IMR-90 (cell line): ENCODE data around the gene SAAL1. TPM values are rescaled to one million over a fixed set of nuclear protein-coding genes. Genes with fewer than 3 reads are reported as not detected.

Experiments used
- ATAC-seq: fragments of 200-7000 bp; cut with Tn5 transposase; 2 replicates; pipeline ENCODE4 v1.9.1; 2020; ENCODE audit warnings: low read depth, mild to moderate bottlenecking, moderate library complexity
- BruUV-seq: library from RNA; stranded (reverse); fragments of 400-500 nt; replicated peaks from 2 replicates; lab custom pipeline; 2021; lab: Mats Ljungman, UMichigan
- CTCF ChIA-PET: fragments of 300-600 bp; formaldehyde crosslinking; extraction: SDS; loops from one replicate; lab custom pipeline; 2021; ENCODE audit warnings: antibody characterized with exemption; lab: Yijun Ruan, JAX
- POLR2A ChIA-PET: fragments of 300-600 bp; sonication (Branson Sonifier 250); formaldehyde crosslinking; loops from one replicate; lab custom pipeline; 2022; ENCODE audit warnings: antibody characterized with exemption; ENCODE audit not compliant: unreplicated experiment; lab: Charles Lee
- DNase-seq: peaks from one replicate; pipeline ENCODE4 v3.0.0; 2013
- H2AFZ ChIP-seq: replicated peaks from 2 replicates; pipeline ENCODE3; 2013; ENCODE audit warnings: low read length, mild to moderate bottlenecking; ENCODE audit not compliant: poor library complexity
- H2AK5ac ChIP-seq: 2 replicates; pipeline ENCODE4 v1.6.1; 2013; ENCODE audit warnings: low read depth, low read length, inconsistent platforms
- H2AK9ac ChIP-seq: replicated peaks from 2 replicates; pipeline ENCODE3; 2013; ENCODE audit warnings: mild to moderate bottlenecking, low read depth, low read length, moderate library complexity; ENCODE audit not compliant: poor library complexity
- H2BK120ac ChIP-seq: 2 replicates; pipeline ENCODE4 v1.6.1; 2013; ENCODE audit warnings: low read depth, low read length, inconsistent platforms
- H2BK15ac ChIP-seq: 3 replicates; pipeline ENCODE4 v1.6.1; 2013; ENCODE audit warnings: low read depth, low read length, inconsistent platforms
- H2BK20ac ChIP-seq: 2 replicates; pipeline ENCODE4 v1.6.1; 2013; ENCODE audit warnings: low read depth, mild to moderate bottlenecking, inconsistent platforms, low read length, moderate library complexity
- H2BK5ac ChIP-seq: 2 replicates; pipeline ENCODE4 v1.6.1; 2013; ENCODE audit warnings: mild to moderate bottlenecking, low read depth, low read length, inconsistent platforms; ENCODE audit not compliant: poor library complexity, severe bottlenecking
- H3K14ac ChIP-seq: replicated peaks from 2 replicates; pipeline ENCODE4 v1.6.1; 2013; ENCODE audit warnings: low read depth, low read length, inconsistent platforms
- H3K18ac ChIP-seq: 2 replicates; pipeline ENCODE4 v1.6.1; 2013; ENCODE audit warnings: low read depth, low read length, control low read depth
- H3K23ac ChIP-seq: 2 replicates; pipeline ENCODE4 v1.6.1; 2013; ENCODE audit warnings: low read depth, low read length, inconsistent platforms
- H3K27ac ChIP-seq: 2 replicates; pipeline ENCODE4 v1.5.1; 2013; ENCODE audit warnings: mild to moderate bottlenecking, control low read depth, low read length; ENCODE audit not compliant: insufficient read depth
- H3K27me3 ChIP-seq: 2 replicates; pipeline ENCODE4 v1.6.1; 2013; ENCODE audit warnings: low read length; ENCODE audit not compliant: control insufficient read depth, insufficient read depth
- H3K36me3 ChIP-seq: 2 replicates; pipeline ENCODE4 v1.6.1; 2013; ENCODE audit warnings: low read length, mixed read lengths; ENCODE audit not compliant: control insufficient read depth, insufficient read depth
- H3K4ac ChIP-seq: 2 replicates; pipeline ENCODE4 v1.6.1; 2013; ENCODE audit warnings: low read depth, low read length, inconsistent platforms
- H3K4me1 ChIP-seq: 2 replicates; pipeline ENCODE4 v1.6.1; 2013; ENCODE audit warnings: low read length, mixed read lengths; ENCODE audit not compliant: control insufficient read depth, insufficient read depth
- H3K4me2 ChIP-seq: 2 replicates; pipeline ENCODE4 v1.6.1; 2013; ENCODE audit warnings: low read depth, mild to moderate bottlenecking, control low read depth, low read length, moderate library complexity
- H3K4me3 ChIP-seq: 2 replicates; pipeline ENCODE4 v1.5.1; 2013; ENCODE audit warnings: low read depth, mild to moderate bottlenecking, control low read depth, low read length, moderate library complexity; ENCODE audit not compliant: insufficient read depth
- H3K56ac ChIP-seq: 2 replicates; pipeline ENCODE4 v1.6.1; 2013; ENCODE audit warnings: low read length, inconsistent platforms; ENCODE audit not compliant: insufficient read depth; ENCODE audit errors: extremely low read depth
- H3K79me1 ChIP-seq, 2 experiments: 2 replicates each; pipeline ENCODE4 v1.6.1; 2013; ENCODE audit warnings: low read length in 2 of 2, inconsistent platforms in 1 of 2, low read depth in 1 of 2
- H3K9ac ChIP-seq: 2 replicates; pipeline ENCODE4 v1.6.1; 2013; ENCODE audit warnings: low read depth, low read length, control low read depth
- H3K9me1 ChIP-seq: 2 replicates; pipeline ENCODE4 v1.6.1; 2013; ENCODE audit warnings: low read length, inconsistent platforms; ENCODE audit not compliant: insufficient read depth
- H3K9me3 ChIP-seq: 2 replicates; pipeline ENCODE4 v1.6.1; 2013; ENCODE audit warnings: low read length; ENCODE audit not compliant: control insufficient read depth, insufficient read depth
- H4K20me1 ChIP-seq: 2 replicates; pipeline ENCODE4 v1.6.1; 2013; ENCODE audit warnings: low read length, inconsistent platforms; ENCODE audit not compliant: insufficient read depth
- H4K5ac ChIP-seq: 2 replicates; pipeline ENCODE4 v1.6.1; 2013; ENCODE audit warnings: mild to moderate bottlenecking, low read depth, low read length, control low read depth
- H4K8ac ChIP-seq, 2 experiments: 2 replicates each; pipeline ENCODE4 v1.6.1; 2013; ENCODE audit warnings: low read depth in 2 of 2, low read length in 2 of 2, control low read depth in 1 of 2, inconsistent platforms in 1 of 2
- H4K91ac ChIP-seq: 2 replicates; pipeline ENCODE4 v1.6.1; 2013; ENCODE audit warnings: low read depth, low read length, inconsistent platforms; ENCODE audit not compliant: insufficient read depth
- BHLHE40 ChIP-seq: fragments of 150-350 bp; IDR thresholded peaks from 2 replicates; pipeline ENCODE4 v1.6.1; 2016; ENCODE audit warnings: mild to moderate bottlenecking, low read depth, low read length
- CEBPB ChIP-seq: IDR thresholded peaks from 2 replicates; pipeline ENCODE4 v1.6.1; 2012; ENCODE audit warnings: low read depth, low read length, improper control_type of control experiment
- FOS ChIP-seq: fragments of 150-350 bp; IDR thresholded peaks from 2 replicates; pipeline ENCODE4 v1.6.1; 2016; ENCODE audit warnings: low read depth, low read length
- MAFK ChIP-seq: IDR thresholded peaks from 2 replicates; pipeline ENCODE4 v1.6.1; 2012; ENCODE audit warnings: low read depth, low read length, improper control_type of control experiment
- MAZ ChIP-seq: IDR thresholded peaks from 2 replicates; pipeline ENCODE4 v1.6.1; 2012; ENCODE audit warnings: low read depth, mild to moderate bottlenecking, low read length, improper control_type of control experiment, moderate library complexity, borderline replicate concordance
- MXI1 ChIP-seq: IDR thresholded peaks from 2 replicates; pipeline ENCODE4 v1.6.1; 2012; ENCODE audit warnings: low read depth, mild to moderate bottlenecking, low read length, moderate library complexity, borderline replicate concordance
- NFE2L2 ChIP-seq: fragments of 150-350 bp; IDR thresholded peaks from 2 replicates; pipeline ENCODE4 v1.6.1; 2016; ENCODE audit warnings: low read depth, mild to moderate bottlenecking, low read length
- RAD21 ChIP-seq: IDR thresholded peaks from 2 replicates; pipeline ENCODE4 v1.6.1; 2012; ENCODE audit warnings: low read length, improper control_type of control experiment
- RFX5 ChIP-seq: IDR thresholded peaks from 2 replicates; pipeline ENCODE4 v1.8.0; 2012; ENCODE audit warnings: low read depth, mild to moderate bottlenecking, low read length, moderate library complexity
- USF2 ChIP-seq: fragments of 150-350 bp; IDR thresholded peaks from 2 replicates; pipeline ENCODE4 v1.6.1; 2017; ENCODE audit warnings: mild to moderate bottlenecking, antibody characterized with exemption, low read length, low read depth
- WGBS, 2 experiments: methylation state at CpG; one replicate each; pipeline versions ENCODE4 v1.1.5 to v1.1.7; 2013; ENCODE audit warnings: missing lambda C conversion rate in 2 of 2; ENCODE audit not compliant: insufficient read length in 1 of 2; ENCODE audit errors: extremely low coverage in 2 of 2; 5-methylcytosine and 5-hydroxymethylcytosine counted together
- dilution Hi-C: fragments of 300-500 bp; cut with HindIII; formaldehyde crosslinking; loops from one replicate; pipeline ENCODE4 v1.14.3; 2018; ENCODE audit warnings: low sequenced_read_pairs; ENCODE audit not compliant: unreplicated experiment
- in situ Hi-C: fragments of 300-500 bp; cut with MboI; formaldehyde crosslinking; loops from 3 replicates; pipeline ENCODE4 v1.14.3; 2019; ENCODE audit warnings: low sequenced_read_pairs, inconsistent platforms, mixed read lengths
- intact Hi-C: fragments of 100-400 bp; cut with micrococcal nuclease; formaldehyde crosslinking; loops from 2 replicates; pipeline ENCODE4 v1.10.0; 2022
- polyA plus RNA-seq, 3 experiments: library from polyadenylated mRNA; depleted of rRNA; stranded (reverse); fragments of >200 nt; gene quantifications; 2 replicates each; pipeline ENCODE4 v1.2.3, GENCODE V29; 2012; ENCODE audit warnings: low replicate concordance in 1 of 3
- total RNA-seq: library from RNA; depleted of rRNA; stranded (reverse); fragments of >200 nt; gene quantifications from 2 replicates; pipeline ENCODE4 v1.2.3, GENCODE V29; 2012
- TF ChIP-seq, protein P1 (sequence below): conservative IDR thresholded peaks from 2 replicates; pipeline ENCODE4 v1.5.1; 2012; ENCODE audit warnings: mild to moderate bottlenecking, low read depth, low read length, improper control_type of control experiment

The SAAL1 gene
- total and polyA plus RNA-seq, 2 of the 4 experiments (the other 2 are of a cell fraction), result 12.5 to 12.8 TPM

GRCh38 chr11:18108254-18108653 lies 2.4 kb upstream of the SAAL1 start:
- H2AK5ac ChIP-seq, result no peak overlapping the region
- no peak overlapping the region for H2AK9ac ChIP-seq
- H3K4me2 ChIP-seq, result no peak overlapping the region
- no TSS peak for BruUV-seq
- H3K27ac ChIP-seq, result no peak overlapping the region
- no peak overlapping the region for H3K18ac ChIP-seq
- dilution Hi-C loops (no loop called here), intact Hi-C loops (loop anchor here (5.0 to 10.0 kb wide), 2 partner anchors 96 to 373 kb away; partner anchors contain the start of genes KCNC1 and SERGEF), in situ Hi-C loops (no loop called here)
- H3K56ac ChIP-seq, result no peak overlapping the region
- H2BK120ac ChIP-seq, result no peak overlapping the region
- H4K8ac ChIP-seq, result no peak overlapping the region
- TF ChIP-seq MXI1 (no peak), BHLHE40 (no peak), MAFK (no peak), CEBPB (no peak), USF2 (no peak), RFX5 (no peak), MAZ (no peak), RAD21 (no peak), FOS (no peak), NFE2L2 (no peak)
- TF ChIP-seq, protein P1, sequence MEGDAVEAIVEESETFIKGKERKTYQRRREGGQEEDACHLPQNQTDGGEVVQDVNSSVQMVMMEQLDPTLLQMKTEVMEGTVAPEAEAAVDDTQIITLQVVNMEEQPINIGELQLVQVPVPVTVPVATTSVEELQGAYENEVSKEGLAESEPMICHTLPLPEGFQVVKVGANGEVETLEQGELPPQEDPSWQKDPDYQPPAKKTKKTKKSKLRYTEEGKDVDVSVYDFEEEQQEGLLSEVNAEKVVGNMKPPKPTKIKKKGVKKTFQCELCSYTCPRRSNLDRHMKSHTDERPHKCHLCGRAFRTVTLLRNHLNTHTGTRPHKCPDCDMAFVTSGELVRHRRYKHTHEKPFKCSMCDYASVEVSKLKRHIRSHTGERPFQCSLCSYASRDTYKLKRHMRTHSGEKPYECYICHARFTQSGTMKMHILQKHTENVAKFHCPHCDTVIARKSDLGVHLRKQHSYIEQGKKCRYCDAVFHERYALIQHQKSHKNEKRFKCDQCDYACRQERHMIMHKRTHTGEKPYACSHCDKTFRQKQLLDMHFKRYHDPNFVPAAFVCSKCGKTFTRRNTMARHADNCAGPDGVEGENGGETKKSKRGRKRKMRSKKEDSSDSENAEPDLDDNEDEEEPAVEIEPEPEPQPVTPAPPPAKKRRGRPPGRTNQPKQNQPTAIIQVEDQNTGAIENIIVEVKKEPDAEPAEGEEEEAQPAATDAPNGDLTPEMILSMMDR, result no peak
- no peak overlapping the region for H4K91ac ChIP-seq
- peaks cover 19 to 20% of the 10 kb centered on the region in 2 experiments for H3K79me1 ChIP-seq
- H3K14ac ChIP-seq, result no peak overlapping the region
- H2AFZ ChIP-seq, result no peak overlapping the region
- POLR2A ChIA-PET, result no interaction called here
- H3K27me3 ChIP-seq, result peaks cover 8% of the 10 kb centered on the region
- CTCF ChIA-PET, result no interaction called here
- H3K4ac ChIP-seq, result no peak overlapping the region
- H3K4me1 ChIP-seq, result peaks cover 4% of the 10 kb centered on the region; the same call in 1 of the 2 replicates
- no peak overlapping the region for H2BK5ac ChIP-seq
- no peaks in the 10 kb centered on the region; the same call in 1 of the 2 replicates for H3K9me1 ChIP-seq
- ATAC-seq (no peak), DNase-seq (no peak)
- WGBS, 2 experiments, result 67 to 100% methylated on average over 1 of the region's 3 CpGs
- no peaks in the 10 kb centered on the region for H3K9me3 ChIP-seq
- H2BK15ac ChIP-seq, result no peak overlapping the region
- no peak overlapping the region for H2BK20ac ChIP-seq
- no peak overlapping the region for H3K9ac ChIP-seq
- H4K5ac ChIP-seq, result no peak overlapping the region
- no peak overlapping the region for H3K23ac ChIP-seq
- H4K20me1 ChIP-seq, result no peaks in the 10 kb centered on the region
- H3K36me3 ChIP-seq, result no peaks in the 10 kb centered on the region
- no peak overlapping the region for H3K4me3 ChIP-seq
